Sigmoid colon (tissue), 7 donors: Measurements from ENCODE around the gene PAQR7. TPM values are rescaled to one million over a fixed set of nuclear protein-coding genes. Genes with fewer than 3 reads are reported as not detected.

Source experiments
- DNase-seq: peaks from one replicate; pipeline ENCODE4 v3.0.0-alpha.2; 2019
- H3K27ac ChIP-seq, 4 donors: fragments of 200-600 bp; sonication (generic); one replicate each; pipeline ENCODE4 v1.5.1; 2016 to 2019; ENCODE audit warnings: mild to moderate bottlenecking in 1 of 4
- H3K27me3 ChIP-seq, 3 donors: fragments of 200-600 bp; sonication (generic); one replicate each; pipeline ENCODE4 v1.5.1; 2019; ENCODE audit warnings: mild to moderate bottlenecking in 1 of 3
- H3K36me3 ChIP-seq, 4 donors: fragments of 200-600 bp; sonication (generic); one replicate each; pipeline ENCODE4 v1.5.1; 2016 to 2019
- H3K4me1 ChIP-seq, 4 donors: fragments of 200-600 bp; sonication (generic); one replicate each; pipeline ENCODE4 v1.5.1; 2017 to 2019
- H3K4me3 ChIP-seq, 4 donors: fragments of 200-600 bp; sonication (generic); one replicate each; pipeline ENCODE4 v1.5.1; 2017 to 2019; ENCODE audit warnings: mild to moderate bottlenecking in 2 of 4, moderate library complexity in 1 of 4
- H3K9me3 ChIP-seq, 4 donors: fragments of 200-600 bp in 3 of 4; sonication (generic) in 3 of 4; one replicate each; pipeline versions ENCODE4 v1.5.1 to v1.6.1; 2013 to 2019
- EP300 ChIP-seq, 4 donors: sonication (generic); formaldehyde crosslinking; IDR thresholded peaks; one replicate each; pipeline ENCODE4 v1.6.1; 2017; ENCODE audit warnings: antibody characterized with exemption in 4 of 4
- POLR2A ChIP-seq, 2 donors: fragments of 450-650 bp; IDR thresholded peaks; one replicate each; pipeline ENCODE4 v1.6.1; 2016; ENCODE audit warnings: antibody characterized with exemption in 2 of 2, mild to moderate bottlenecking in 2 of 2, moderate library complexity in 2 of 2
- POLR2AphosphoS5 ChIP-seq, 4 donors: sonication (generic); formaldehyde crosslinking; IDR thresholded peaks; one replicate each; pipeline ENCODE4 v1.6.1; 2017; ENCODE audit warnings: antibody characterized with exemption in 4 of 4
- WGBS, 2 donors: extraction: QIAGEN DNeasy Blood & Tissue Kit; methylation state at CpG; one replicate each; pipeline ENCODE4 v1.1.7; 2013; 5-methylcytosine and 5-hydroxymethylcytosine counted together
- intact Hi-C: fragments of 100-400 bp; cut with DNase I; formaldehyde crosslinking; loops from one replicate; pipeline ENCODE4 v1.15.1; 2023
- polyA plus RNA-seq, 3 donors: library from polyadenylated mRNA; stranded (reverse); fragments of 200-250 nt; gene quantifications; one replicate each; pipeline ENCODE4 v1.2.3, GENCODE V29; 2013
- total RNA-seq, 4 donors: library from RNA; depleted of rRNA; stranded (reverse); fragments of >200 nt; gene quantifications; one replicate each; pipeline ENCODE4 v1.1.0, GENCODE V29; 2016
- TF ChIP-seq, protein P1 (sequence below), 4 experiments: fragments of 450-650 bp in 3 of 4; fragments of 200-600 bp in 1 of 4; IDR thresholded peaks; one replicate each; pipeline ENCODE4 v1.5.1; 2016 to 2019; ENCODE audit warnings: antibody characterized with exemption in 4 of 4, mild to moderate bottlenecking in 3 of 4, moderate library complexity in 2 of 4
- donor health status: healthy with polysubstance abuse.
- donor health status: Bipolar disorder and iron deficiency.
- donor health status: healthy.

PAQR7 gene
- total and polyA plus RNA-seq, 7 donors = 0.92 to 9.4 (median 4.3) TPM

DNA sequence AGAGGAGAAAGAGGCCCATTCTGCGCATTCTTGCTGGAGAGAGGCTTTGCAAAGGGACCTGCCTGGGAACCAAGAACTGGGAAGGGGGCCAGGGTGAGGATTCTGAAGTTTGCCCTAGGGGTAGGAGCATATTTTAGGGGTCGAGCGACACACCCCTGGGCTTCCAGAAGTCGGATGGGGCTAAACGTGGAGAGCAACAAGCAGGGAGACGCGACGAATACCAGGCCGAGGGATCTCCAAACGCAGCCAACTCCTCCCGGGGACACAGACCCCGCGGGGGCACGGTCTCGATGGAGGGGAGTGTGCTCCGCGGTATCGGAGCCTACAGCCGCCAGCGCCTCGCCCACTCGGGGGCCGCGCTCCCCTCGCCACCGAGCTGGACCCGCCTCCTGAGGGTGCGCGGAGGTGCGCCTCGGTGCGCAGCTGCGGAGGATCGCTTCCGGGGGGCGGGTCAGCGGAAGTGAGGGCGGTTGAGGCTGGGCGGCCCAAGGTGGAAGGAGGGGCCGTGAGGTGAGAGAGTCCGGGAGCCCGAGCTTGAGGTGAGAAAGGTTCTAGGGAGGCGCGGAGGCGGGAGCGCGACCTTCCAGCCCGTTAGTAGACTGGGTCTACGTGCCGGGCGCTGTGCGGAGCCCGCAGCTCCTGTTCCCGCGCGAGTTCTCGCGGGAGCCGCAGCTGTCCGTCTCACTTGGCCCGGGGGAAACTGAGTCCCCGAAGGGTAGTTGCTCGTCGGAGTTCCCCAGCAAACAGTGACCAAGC lies 55.8 kb downstream of the PAQR7 start, which contains the start of gene MTFR1L:
Gene MTFR1L (plus strand): TSS at position 464 of the 756 bp plus-strand sequence. CDS start 3,151 bp downstream, outside the sequence.
- intact Hi-C loops = loop anchor here (1.0 to 10.0 kb wide), 3 partner anchors 57 to 575 kb away; partner anchors contain the start of genes PAFAH2 and RSRP1
- WGBS, 2 donors = 1% methylated on average over 64 of the region's 64 CpGs
- peaks cover 0 to 31% (median 6%) of the 10 kb centered on the region in 4 donors for H3K36me3 ChIP-seq
- no peaks in the 10 kb centered on the region for H3K9me3 ChIP-seq
- H3K4me1 ChIP-seq = peaks cover 2 to 35% (median 29%) of the 10 kb centered on the region in 4 donors
- H3K27ac ChIP-seq = peak within 1 kb of the TSS; percentile 90 to 96 (median 91)
- H3K4me3 ChIP-seq = peak within 1 kb of the TSS; percentile 78 to 97 (median 92)
- TF ChIP-seq, protein P1, sequence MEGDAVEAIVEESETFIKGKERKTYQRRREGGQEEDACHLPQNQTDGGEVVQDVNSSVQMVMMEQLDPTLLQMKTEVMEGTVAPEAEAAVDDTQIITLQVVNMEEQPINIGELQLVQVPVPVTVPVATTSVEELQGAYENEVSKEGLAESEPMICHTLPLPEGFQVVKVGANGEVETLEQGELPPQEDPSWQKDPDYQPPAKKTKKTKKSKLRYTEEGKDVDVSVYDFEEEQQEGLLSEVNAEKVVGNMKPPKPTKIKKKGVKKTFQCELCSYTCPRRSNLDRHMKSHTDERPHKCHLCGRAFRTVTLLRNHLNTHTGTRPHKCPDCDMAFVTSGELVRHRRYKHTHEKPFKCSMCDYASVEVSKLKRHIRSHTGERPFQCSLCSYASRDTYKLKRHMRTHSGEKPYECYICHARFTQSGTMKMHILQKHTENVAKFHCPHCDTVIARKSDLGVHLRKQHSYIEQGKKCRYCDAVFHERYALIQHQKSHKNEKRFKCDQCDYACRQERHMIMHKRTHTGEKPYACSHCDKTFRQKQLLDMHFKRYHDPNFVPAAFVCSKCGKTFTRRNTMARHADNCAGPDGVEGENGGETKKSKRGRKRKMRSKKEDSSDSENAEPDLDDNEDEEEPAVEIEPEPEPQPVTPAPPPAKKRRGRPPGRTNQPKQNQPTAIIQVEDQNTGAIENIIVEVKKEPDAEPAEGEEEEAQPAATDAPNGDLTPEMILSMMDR (IDR thresholded peaks at IDR 0.05) = no peak
- TF ChIP-seq POLR2A (IDR thresholded peaks at IDR 0.05) (peak; percentile 81 to 95), EP300 (IDR thresholded peaks at IDR 0.05) (peak in 1 of 4 donors; percentile 18), POLR2AphosphoS5 (IDR thresholded peaks at IDR 0.05) (peak; percentile 90 to 98 (median 96))
- H3K27me3 ChIP-seq = no peaks in the 10 kb centered on the region
- peak; percentile 92 for DNase-seq

GRCh38 chr1:25818569-25818968 lies 56.9 kb downstream of the PAQR7 start:
- DNase-seq = no peak

DNA sequence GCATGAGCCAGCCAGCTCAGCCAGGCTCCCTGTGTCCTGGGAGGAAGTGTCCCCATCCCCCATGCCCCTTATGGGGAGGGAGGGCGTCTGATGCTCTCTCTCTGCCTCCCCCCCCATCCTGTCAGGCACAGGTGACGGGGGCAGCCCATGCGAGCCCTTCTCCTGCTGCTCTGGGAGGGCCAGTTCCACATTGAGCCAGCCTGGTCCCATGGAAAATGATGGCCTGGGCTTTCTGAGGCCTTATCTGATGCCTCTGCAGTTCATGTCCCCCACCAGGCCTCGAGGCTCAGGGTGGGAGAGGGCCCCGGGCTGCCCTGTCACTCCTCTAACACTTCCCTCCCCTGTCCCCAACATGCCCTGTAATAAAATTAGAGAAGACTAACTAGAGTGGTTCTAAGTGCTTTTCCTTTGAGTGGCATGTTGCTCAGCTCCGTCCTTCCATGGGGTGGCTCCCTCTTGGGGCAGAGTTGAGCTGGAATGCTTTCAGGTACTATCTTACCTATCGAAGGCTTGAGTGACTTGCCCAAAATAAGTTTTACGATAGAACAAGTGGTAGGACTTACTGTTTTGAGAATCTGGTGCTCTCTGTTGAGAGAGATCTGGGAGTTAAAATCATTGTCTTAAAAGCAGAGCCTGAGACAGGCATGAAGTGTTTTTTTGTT lies 57.5 kb downstream of the PAQR7 start:
- WGBS, 2 donors = 41 to 59% methylated on average over 8 of the region's 8 CpGs
- H3K4me1 ChIP-seq = peaks cover 2 to 32% (median 28%) of the 10 kb centered on the region in 4 donors
- H3K9me3 ChIP-seq = no peaks in the 10 kb centered on the region
- H3K4me3 ChIP-seq = no peak overlapping the region
- peak overlapping the region in 2 of 4 donors; percentile 1 to 90 for H3K27ac ChIP-seq
- no peak for TF ChIP-seq POLR2AphosphoS5 (IDR thresholded peaks at IDR 0.05)
- TF ChIP-seq, protein P1 (IDR thresholded peaks at IDR 0.05) = no peak
- TF ChIP-seq POLR2A (IDR thresholded peaks at IDR 0.05) = no peak
- TF ChIP-seq EP300 (IDR thresholded peaks at IDR 0.05) = no peak
- DNase-seq = no peak
- no peaks in the 10 kb centered on the region for H3K27me3 ChIP-seq
- intact Hi-C loops = loop anchor here (10.0 kb wide), 1 partner anchor 573 kb away; the partner anchor contains the start of gene RSRP1
- peaks cover 9 to 39% (median 21%) of the 10 kb centered on the region in 4 donors for H3K36me3 ChIP-seq

More at GRCh38 chr1:25818569-25818968, 56.9 kb downstream of the PAQR7 start:
- Histone ChIP-seq H3K9me3 (no peaks in the 10 kb centered on the region), H3K4me1 (peaks cover 2 to 35% (median 29%) of the 10 kb centered on the region in 4 donors), H3K36me3 (peaks cover 9 to 39% (median 16%) of the 10 kb centered on the region in 4 donors), H3K4me3 (peak overlapping the region in 2 of 4 donors; percentile 88 to 97), H3K27ac (peak overlapping the region; percentile 90 to 96 (median 91)), H3K27me3 (no peaks in the 10 kb centered on the region)
- intact Hi-C loops = loop anchor here (10.0 kb wide), 1 partner anchor 574 kb away; the partner anchor contains the start of gene RSRP1
- TF ChIP-seq POLR2A (IDR thresholded peaks at IDR 0.05) = no peak
- TF ChIP-seq EP300 (IDR thresholded peaks at IDR 0.05) = no peak
- TF ChIP-seq, protein P1 (IDR thresholded peaks at IDR 0.05) = no peak
- TF ChIP-seq POLR2AphosphoS5 (IDR thresholded peaks at IDR 0.05) = no peak
- WGBS, 2 donors = 20 to 68% methylated on average over 6 of the region's 6 CpGs

- H3K4me3 ChIP-seq = no peak overlapping the region
- no peaks in the 10 kb centered on the region for H3K27me3 ChIP-seq
- TF ChIP-seq POLR2A (IDR thresholded peaks at IDR 0.05) = no peak
- TF ChIP-seq, protein P1 (IDR thresholded peaks at IDR 0.05) = no peak
- no peak for TF ChIP-seq POLR2AphosphoS5 (IDR thresholded peaks at IDR 0.05)
- TF ChIP-seq EP300 (IDR thresholded peaks at IDR 0.05) = no peak
- peaks cover 2 to 22% (median 18%) of the 10 kb centered on the region in 4 donors for H3K4me1 ChIP-seq
- intact Hi-C loops = loop anchor here (10.0 kb wide), 1 partner anchor 571 kb away; the partner anchor contains the start of gene RSRP1
- WGBS, 2 donors = 89 to 92% methylated on average over 15 of the region's 15 CpGs
- no peak overlapping the region for H3K27ac ChIP-seq
- no peaks in the 10 kb centered on the region for H3K9me3 ChIP-seq
- no peak for DNase-seq
- peaks cover 12 to 54% (median 28%) of the 10 kb centered on the region in 4 donors for H3K36me3 ChIP-seq
These were observed 59.3 kb downstream of the PAQR7 start for GRCh38 chr1:25816112-25816718.
